ENCODE results near the gene ZNF335. TPM values are rescaled to one million over a fixed set of nuclear protein-coding genes. Genes with fewer than 3 reads are reported as not detected.

The ZNF335 gene
- total RNA-seq, 1 donor from 2014 or later = 8.9 TPM

DNA sequence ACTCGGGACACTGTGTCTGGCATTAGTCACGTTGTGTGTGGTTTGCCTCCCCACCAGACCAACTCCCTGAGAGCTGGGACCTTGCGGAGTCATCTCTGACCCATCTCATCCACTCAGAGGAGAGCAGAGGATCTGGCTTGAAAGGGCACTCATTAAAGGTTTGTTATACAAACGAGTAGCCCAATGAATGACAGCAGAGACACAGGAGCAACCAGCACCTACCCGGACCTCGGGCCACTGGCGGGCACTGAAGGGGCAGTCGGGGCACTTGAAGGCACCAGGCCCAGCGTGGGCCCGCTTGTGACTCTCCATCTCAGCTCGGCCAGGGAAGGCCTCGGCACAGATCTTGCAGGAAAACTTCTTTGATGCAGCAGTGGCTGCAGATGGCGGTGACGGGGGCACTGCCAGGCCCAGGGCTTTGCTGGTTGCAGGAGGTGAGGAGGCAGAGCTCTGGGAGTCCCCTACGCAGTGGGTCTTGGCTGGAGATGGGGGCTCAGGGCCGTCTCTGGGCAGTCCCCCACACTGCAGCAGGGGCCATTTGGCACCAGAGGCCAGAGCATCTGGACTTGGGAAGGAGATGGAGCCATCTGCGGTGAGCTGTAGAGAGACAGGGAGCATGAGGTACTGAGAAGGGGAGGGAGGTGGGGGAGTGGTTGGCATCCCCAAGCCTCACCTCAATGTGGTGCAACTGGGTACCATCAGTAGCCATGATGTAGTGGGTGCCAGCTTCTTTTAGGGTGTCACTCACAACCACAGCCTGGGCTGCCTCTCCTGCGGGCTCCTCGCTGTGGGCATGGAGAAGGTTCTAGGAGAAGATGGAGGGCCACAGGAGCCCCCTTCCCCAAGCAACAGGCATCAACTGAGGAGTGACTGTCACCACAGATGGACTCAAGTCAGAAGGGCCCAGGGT is 19.8 kb downstream of the ZNF335 start:
- DNase-seq (ENCODE audit: low read depth in 2 of 2) = no peak

DNA sequence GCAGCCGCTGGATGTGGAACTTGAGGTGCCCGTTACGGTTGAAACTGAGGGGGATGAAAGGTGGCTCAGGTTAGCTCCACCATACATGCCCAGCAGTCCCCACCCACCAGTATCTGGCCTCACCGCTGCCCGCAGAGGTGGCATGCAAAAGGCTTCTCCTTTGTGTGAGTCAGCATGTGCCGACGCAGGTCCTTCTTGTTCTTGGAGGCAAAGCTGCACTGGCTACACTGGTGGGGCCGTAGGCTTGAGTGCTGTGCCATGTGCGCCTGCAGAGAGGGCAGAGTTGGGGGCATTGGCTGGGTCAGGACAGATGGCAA is 21.7 kb downstream of the ZNF335 start:
- DNase-seq (ENCODE audit: low read depth in 2 of 2) = no peak

DNA sequence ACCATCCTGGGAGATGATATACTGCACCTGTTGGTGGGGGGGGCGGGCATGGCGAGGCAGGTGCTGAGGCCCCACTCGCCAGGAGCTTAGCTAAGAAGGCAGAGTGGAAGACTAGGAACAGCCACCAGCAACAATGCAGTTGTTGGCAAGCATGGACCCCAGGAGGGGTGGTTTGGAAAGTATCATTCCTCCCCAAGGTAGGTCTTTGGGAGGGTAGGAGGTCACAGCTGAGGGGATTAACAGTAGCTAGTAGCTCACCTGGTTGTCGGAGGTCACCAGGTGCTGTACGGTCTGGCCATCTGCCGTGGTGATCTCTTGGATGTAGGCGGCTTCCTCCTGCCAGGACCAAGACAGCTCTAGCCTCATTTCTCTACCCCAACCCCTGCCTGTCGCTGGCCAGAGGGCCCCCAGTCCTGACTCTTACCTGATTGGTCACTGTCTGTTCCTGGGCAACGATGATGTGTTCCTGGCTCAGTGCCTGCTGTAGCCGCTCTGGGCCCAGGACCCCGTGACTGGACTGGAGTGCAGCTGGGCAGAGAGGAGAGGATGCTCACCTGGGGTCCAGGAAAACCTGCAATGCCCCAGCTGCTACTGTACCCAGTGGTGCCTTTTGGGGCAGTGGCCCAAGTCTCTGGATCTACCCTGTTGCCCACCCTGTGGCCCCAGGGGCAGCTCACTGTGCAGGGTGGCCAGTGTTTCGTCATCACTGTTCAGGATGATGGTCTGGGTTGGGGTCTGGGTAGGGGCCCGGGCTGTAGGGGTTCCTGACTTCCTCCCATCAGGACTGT is 22.3 kb downstream of the ZNF335 start:
- DNase-seq (ENCODE audit: low read depth in 2 of 2) = no peak

DNA sequence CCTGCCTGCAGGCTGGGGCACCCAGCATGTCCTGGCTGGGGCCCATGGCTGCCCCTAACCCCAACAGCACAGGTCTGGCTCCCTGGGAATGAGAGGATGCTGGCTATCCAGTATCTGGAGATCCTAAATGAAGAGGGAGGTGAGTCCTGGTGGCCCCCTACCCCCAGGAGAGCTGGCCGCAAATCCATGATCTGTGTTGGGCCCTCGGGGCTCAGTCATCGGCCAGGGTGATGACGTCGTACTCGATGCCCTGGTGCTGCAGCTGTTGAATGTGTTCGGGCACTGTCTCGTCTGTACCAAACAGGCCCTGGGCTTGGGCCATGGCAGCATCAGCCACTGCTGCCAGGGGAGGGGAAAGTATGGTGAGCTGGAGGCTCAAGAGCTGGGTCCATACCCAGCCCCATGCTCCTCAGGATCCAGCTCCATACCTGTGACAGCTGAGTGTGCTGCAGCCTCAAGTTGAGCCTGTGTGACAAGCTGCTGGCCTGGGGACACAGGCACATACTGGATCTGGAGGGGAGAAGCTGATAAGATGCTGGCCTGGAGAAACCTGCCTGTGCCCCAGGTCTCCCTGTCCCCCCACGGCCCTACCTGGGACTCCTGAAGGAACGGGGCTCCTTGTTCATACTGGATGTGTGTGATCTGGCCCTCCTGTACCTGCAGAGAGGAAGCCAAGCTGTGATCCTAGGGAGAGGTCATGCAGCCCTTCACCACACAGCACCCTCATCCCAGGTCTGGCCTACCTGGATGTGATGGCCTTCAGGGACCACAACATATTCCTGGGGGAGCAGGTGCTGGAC is 23.1 kb downstream of the ZNF335 start:
- DNase-seq (ENCODE audit: low read depth in 2 of 2) = no peak

DNA sequence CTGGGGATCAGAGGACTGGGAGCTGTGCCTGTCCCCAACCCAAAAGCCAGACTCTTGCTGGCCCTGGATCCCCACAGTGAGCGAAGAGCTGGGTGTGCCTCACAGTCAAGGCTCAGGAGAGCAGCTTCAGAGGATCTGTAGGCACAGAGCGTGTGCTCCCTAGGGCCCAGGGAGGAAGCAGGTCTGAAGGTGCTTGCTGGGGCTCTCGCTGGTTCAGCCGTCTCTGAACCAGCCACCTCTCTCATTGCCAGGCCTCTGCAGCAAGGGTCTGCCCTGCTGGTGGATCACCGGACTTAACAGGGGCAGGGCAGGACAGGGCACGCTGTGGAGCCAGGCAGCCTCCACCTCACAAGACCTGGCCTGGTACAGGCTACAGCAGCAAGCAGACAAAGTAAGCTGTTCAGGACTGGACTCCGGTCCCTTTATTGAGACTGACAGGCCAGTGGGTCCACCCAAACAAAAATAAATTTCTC is 23.7 kb downstream of the ZNF335 start:
- no peak for DNase-seq (ENCODE audit: low read depth in 2 of 2)

DNA sequence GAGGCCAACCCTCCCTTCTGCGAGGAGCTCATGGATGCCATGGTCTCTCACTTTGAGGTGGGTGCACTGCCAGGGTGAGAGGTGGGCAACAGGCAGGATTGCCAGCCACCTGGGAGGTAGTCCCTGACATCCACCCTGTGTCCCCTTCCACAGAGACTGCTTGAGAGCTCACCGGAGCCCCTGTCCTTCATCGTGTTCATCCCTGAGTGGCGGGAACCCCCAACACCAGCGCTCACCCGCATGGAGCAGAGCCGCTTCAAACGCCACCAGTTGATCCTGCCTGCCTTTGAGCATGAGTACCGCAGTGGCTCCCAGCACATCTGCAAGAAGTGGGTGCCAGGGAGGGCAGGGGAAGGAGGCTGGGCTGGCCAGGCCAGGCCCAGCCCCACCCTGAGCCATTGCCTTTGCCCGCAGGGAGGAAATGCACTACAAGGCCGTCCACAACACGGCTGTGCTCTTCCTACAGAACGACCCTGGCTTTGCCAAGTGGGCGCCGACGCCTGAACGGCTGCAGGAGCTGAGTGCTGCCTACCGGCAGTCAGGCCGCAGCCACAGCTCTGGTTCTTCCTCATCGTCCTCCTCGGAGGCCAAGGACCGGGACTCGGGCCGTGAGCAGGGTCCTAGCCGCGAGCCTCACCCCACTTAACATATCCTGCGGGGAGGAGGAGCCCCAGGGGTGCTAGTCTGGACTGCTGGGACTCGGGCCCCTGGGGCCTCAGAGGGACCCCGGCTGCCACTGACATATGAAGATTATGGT is 24.7 kb downstream of the ZNF335 start:
- no peak for DNase-seq (ENCODE audit: low read depth in 2 of 2)

DNA sequence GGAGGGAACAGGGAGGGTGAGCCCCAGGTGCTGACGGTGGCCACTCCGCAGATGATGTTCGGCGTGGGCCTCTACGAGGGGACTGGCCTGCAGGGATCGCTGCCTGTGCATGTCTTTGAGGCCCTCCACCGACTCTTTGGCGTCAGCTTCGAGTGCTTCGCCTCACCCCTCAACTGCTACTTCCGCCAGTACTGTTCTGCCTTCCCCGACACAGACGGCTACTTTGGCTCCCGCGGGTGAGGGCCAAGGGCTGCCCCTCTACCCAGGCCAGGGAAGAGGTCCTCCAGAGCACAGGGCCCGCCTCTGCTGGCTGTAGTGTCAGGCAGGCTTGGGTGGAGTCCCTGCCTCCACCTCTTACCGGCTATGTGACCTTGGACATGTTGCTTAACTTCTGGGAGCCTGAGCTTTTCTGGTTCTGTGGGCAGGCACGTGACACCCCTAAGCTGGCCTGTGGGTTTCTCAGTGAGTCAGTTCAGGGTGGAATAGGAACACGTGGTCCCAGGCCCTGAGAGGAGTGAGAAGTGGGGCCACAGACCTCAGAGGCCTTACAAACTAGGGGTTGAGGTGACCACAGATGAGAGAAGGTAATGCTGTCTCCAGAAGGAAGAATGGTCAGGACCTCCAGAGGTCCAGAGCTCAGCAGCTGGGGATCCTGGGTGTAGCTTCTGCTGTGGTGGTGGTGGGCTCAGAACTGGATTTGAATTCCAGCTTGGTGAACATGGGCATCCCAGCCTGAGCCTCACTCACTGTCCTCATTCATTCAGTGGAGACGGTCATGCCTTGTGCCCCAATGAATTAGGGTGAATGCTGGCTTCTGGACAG is 25.6 kb downstream of the ZNF335 start:
- no peak for DNase-seq (ENCODE audit: low read depth in 2 of 2)

DNA sequence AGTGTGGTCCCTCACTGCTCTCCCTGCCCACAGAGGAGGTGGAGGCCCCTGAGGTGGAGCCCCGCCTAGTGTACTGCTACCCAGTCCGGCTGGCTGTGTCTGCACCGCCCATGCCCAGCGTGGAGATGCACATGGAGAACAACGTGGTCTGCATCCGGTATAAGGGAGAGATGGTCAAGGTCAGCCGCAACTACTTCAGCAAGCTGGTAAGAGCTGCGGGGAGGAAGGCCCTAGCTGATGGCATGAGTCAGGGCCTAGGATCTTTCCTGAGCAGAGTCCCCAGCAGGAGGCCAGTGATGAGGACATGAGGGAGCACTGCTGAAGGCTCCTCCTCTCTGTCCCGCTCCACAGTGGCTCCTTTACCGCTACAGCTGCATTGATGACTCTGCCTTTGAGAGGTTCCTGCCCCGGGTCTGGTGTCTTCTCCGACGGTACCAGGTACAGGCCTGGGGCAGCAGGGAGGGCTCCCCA is 26.3 kb downstream of the ZNF335 start:
- DNase-seq (ENCODE audit: low read depth in 2 of 2) = no peak

DNA sequence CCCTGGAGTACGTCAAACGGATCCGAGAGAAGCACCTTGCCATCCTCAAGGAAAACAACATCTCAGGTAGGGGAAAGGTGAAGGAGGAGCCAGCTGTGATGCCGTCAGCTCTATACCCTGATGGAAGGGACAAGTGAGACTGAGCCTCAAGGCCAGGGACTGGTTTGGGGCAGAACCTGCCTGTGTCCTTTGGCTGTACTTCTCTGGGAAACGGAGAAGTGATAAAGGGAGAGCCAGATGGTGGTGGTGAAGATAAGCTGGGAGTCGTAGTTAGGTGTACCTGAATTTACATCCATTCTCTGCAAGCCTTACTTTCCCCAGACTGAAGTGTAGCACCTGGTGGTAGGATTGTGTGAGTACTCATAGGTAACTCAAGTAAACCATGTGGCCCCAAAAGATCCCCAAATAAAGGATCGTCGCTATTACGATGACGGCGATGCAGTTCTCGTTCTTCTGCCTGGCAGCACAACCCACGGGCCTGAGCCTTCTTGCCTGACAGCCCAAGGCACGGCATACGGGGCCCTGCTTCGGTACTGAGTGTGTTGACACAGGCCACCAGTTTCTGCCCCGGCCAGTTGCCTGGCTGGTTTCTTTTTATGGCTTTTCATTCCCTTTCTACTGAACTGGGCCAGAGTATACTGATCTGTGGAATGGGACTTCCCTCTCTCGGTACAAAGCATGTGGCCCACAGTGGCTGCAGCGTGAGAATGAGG is 26.9 kb downstream of the ZNF335 start:
- DNase-seq (ENCODE audit: low read depth in 2 of 2) = no peak

DNA sequence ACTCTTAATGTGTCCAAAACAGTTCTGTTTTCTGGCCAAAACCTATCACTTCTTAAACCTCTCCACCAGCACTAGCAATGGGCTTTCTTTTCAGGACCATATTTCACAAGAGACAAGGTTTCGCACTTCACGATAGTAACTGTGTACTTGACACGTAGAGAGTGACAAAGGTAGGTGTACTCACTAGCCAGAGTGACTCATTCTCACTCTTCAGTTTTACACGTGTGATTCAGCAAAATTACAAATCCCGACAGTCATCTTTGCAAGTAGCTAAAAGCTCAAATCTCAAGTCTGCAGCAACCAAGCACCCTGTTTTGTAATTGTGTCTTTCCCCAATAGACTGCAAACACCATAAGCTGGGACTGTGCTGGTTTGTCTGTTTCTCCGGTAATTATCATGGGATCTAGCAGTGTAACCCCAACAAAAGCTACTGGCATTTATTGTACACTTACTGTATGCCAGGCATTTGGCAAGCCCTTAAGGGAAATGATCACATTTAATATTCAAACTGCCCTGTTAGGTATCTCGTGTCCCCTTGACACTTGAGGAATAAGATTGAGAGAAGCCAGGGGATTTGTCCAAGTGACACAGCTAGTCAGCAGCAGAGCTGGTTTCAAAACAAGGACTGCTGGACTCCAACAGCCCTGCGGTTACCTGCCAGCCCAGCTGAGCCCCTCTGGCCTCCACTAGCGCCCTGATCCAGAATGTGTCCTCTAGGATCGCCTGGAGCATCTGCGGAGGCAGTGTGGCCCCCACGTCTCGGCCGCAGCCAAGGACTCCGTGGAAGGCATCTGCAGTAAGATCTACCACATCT is 27.6 kb downstream of the ZNF335 start:
- DNase-seq (ENCODE audit: low read depth in 2 of 2) = peak in 1 of 2 donors; percentile 27

DNA sequence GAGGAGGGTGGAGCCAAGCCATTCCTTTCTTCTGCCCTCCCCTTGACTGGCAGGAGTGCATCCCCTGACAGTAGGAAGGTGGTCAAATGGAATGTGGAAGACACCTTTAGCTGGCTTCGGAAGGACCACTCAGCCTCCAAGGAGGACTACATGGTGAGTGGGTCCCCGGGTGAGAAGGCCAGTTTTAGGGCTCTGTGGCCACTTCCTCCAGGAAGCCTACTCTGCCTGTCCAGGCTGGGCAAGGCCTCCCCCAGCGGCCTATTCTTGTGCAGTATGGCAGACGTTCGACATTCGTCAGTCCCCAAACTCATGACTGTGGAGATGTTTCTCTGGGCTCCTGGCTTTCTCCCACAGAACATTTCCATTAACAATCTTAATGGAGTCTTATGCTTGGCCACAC is 28.4 kb downstream of the ZNF335 start:
- DNase-seq (ENCODE audit: low read depth in 2 of 2) = no peak

DNA sequence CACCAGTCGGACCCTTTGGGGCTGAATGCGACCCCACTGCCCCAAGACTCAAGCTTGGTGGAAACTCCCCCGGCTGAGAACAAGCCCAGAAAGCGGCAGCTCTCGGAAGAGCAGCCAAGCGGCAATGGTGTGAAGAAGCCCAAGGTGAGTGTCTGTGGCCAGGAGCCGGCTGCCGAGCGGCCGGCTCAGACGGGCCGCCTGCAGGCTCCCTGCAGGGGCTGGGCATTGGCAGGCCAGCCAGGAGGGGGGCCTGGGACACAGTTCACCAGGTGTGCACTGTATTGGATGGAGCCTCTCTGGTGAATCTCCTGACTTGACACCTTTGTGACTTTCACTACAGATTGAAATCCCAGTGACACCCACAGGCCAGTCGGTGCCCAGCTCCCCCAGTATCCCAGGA is 31.5 kb downstream of the ZNF335 start:
- no peak for DNase-seq (ENCODE audit: low read depth in 2 of 2)

DNA sequence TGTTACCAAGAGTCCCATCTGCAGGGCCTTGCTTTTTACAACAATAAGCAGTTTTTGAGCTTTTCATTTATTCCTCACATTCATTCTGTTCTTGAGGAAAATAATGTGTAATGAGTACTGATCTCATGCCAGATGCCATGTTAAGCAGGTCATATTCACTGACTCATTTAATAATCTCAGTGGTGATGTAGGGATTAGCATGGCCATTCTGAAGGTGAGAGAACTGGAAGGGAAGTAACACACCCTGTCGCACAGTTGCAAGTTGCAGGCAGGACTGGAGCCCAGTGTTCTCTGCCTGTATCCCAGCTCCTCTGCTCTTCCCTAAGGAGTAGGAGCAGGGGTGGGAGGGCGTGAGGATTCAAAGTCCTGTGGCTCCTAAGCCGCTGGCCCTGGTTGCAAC is 31.9 kb downstream of the ZNF335 start:
- no peak for DNase-seq (ENCODE audit: low read depth in 2 of 2)

DNA sequence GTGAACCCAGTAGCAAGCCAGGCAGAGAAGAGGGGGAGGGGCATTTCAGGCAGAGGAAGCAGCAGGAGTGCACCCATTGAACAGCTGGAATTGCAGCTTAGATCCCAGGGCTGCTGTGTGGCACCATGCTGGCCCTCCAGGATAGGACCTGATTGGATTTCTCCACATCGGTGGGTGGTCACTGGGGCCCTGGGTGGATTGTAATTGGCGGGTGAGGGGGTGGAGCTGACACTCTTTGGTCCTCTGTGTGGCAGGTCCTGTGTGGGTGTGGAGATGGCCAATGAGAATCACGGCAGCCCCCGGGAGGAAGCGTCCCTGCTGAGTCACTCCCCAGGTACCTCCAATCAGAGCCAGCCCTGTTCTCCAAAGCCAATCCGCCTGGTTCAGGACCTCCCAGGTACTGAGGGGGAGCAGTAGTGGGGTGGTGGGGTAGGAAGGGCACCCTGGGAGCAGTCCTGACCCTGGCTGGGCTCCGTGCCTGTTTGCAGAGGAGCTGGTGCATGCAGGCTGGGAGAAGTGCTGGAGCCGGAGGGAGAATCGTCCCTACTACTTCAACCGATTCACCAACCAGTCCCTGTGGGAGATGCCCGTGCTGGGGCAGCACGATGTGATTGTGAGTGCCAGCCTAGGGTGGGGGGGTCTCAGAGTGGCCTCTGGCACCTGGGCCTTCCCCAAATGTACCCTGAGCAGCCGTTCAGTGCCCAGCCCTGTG is 33.1 kb downstream of the ZNF335 start:
- no peak for DNase-seq (ENCODE audit: low read depth in 2 of 2)

DNA sequence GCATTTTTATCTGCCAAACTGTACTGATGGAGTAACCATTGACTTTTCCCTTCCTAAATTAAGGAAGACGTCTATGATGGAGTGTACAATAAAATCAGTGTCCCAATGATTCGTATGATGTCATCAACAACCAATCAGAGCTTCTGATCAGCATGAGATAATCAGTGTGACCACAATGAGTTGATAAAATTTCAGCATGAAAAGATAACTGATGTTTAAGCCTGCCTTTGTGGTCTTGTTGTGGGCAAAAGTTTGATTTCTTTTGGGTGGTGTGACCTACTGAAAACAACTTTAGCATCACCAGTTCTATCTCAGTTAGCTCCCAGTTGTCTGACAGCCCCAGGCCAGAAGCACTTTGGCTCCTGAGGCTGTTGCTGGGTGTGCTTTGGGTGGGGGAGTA is 34.2 kb downstream of the ZNF335 start:
- DNase-seq (ENCODE audit: low read depth in 2 of 2) = no peak

DNA sequence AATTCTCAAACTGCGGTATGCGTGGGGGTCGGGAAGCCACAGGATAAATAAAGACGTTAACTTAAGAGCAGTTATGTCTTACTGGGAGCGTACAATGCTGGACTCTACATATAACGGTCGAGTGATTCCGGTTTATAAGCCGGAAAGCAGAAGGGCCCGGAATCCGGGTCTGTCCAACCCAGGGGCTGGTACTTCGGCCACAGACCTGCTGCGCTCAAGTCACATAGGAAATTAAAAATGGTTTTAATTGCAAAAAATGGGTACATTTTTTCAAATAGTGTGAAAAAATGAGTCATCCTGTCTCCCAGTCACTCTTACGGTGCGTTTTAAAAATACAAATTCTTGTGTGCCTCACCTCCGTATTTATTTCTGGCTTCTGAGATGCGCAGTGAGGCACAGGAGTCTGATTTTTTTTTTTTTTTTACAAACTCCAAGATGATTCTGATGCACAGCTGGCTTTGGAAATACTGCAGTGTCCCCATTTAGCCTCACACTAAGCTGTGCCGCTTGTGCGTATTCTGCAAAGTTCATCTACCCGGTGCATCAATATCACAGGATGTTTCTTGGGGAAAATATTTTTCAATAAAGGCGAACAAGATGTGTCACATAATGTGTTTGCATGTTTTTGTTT is 36.5 kb downstream of the ZNF335 start:
- no peak for DNase-seq (ENCODE audit: low read depth in 2 of 2)

DNA sequence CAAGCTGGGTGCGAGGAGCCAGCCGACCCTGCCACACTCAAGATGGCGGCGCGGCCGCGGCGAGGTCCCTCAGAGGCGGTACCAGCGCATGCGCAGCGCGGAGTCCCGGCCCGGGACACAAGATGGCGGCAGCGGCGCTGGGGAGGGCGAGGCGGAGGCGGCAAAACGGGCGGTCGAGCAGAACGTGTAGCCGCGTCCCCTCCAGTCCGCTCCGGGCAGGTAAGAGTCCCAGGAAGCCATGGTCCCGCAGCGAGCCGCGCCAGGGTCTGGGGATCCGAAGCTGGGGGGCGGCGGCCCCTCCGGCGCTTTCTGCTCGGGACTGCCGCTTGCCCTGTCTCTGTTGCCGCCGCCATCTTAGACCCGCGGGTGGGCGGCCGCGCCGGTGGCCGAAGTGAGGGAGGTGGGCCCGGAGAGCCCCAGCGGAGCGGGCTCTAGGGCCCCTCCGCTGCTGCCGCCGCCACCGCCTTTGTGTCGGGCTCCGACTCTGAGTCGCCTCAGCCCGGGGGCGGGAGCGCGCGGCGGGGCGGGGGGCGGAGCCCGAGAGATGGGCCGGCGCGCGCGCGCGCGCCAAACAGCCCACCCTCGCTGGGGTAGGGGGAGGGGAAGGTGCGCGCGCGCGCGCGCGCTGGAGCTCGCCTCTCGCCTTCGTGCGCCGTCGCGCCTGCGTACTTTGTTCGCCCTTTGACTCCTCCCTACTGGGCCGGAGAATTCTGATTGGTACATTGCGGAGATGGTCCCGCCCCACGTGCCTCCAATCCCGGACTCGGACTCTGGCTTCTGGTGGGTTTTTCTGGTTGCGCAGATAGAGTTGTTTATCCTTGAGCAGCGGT is 37.2 kb downstream of the ZNF335 start, which contains the start of gene PCIF1:
Gene PCIF1 (plus strand): TSS at position 98 of the 830 bp plus-strand sequence. CDS start 4,317 bp downstream, outside the sequence.
- peak; percentile 98 to 99 for DNase-seq (ENCODE audit: low read depth in 2 of 2)
